DMS114 treated with DMSO at 0.1 percent for 48 hours (cell line): ENCODE results near the gene NNMT.
A peak's percentile ranks its signal among the peaks of the same experiment; 100 is the strongest.
"Not testable (repeated sequence)": the region's sequence is repeated elsewhere in the genome, so short reads cannot be mapped to it uniquely, and the experiment has no call there.

Experiments
- DNase-seq: peaks from one replicate; lab custom pipeline; 2025; ENCODE audit not compliant: unreplicated experiment; lab: John Stamatoyannopoulos, UW

NNMT gene

DNA sequence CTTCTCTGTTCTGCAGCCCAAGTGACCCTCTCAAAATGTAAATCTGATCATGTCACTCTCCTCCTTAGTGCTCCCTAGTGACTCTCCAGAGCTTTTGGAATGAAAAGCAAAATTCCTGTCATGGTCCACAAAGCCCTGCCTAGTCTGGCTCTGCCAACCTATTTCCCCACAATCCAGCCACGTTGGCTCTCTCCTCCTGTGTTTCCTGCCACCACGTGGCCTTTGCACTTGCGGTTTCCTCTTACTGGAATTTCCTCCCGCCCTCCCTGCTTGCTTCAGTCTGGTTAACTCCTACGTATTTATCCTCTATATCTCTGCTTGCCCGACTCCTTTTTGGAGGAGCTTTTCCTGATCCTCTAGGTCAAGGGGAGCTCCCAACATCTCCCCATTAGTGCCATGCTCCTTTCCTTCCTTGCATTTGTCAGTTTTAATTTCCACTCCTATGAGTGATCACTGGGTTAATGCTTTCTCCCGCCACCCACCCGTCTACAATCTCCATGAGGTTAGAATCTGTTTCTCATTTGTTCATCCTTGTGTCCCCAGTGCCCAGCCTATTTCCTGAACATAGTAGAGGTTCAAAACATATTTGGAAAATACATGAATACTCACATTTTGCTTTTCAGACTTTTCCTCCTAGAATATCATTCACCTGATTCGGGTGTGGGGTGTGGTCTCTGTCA, 11.5 kb downstream of the NNMT start:
- DNase-seq: no peak

DNA sequence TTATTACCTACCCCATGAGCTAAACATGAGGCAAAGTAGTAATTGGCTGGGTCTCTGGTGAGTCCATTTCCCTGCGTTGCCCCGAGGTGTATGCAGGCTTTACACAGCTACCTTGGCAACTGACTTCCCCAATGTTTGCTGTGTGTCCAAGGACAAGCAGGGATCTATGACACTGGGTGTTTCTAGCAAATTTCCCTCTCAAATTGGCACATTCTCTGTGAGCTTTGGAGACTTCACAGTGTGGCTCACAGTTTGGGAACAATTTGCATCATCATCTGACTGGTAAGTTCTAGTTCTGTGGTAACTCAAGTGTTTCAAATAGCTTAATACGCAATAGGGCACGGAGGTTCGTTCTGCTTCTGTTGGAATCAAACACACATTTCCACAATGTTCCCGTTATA, 12.5 kb downstream of the NNMT start:
- no peak for DNase-seq

- no peak for DNase-seq
Observed at GRCh38 chr11:114309517-114309916, 13.3 kb downstream of the NNMT start.

- DNase-seq: no peak
Observed at GRCh38 chr11:114310095-114310494, 13.9 kb downstream of the NNMT start.

GRCh38 chr11:114311946-114312345, 15.7 kb downstream of the NNMT start:
- DNase-seq: no peak

DNA sequence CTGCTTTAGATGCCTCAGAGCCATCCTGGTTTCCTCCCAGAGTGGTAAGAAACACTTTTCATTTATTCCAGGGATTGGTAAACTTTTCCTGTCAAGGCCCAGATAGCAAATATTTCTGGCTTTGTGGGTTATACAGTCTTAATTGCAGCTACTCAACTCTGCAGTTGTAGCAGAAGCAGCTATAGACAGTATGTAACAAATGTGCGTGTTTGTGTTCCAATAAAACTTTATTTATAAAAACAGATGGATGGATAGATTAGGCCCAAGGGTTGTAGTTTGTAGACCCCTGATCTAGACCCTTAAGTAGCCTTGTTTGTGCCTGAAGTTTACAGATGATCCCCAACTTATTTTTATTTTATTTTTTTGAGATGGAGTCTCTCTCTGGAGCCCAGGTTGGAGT, 17.9 kb downstream of the NNMT start:
- no peak for DNase-seq

DNA sequence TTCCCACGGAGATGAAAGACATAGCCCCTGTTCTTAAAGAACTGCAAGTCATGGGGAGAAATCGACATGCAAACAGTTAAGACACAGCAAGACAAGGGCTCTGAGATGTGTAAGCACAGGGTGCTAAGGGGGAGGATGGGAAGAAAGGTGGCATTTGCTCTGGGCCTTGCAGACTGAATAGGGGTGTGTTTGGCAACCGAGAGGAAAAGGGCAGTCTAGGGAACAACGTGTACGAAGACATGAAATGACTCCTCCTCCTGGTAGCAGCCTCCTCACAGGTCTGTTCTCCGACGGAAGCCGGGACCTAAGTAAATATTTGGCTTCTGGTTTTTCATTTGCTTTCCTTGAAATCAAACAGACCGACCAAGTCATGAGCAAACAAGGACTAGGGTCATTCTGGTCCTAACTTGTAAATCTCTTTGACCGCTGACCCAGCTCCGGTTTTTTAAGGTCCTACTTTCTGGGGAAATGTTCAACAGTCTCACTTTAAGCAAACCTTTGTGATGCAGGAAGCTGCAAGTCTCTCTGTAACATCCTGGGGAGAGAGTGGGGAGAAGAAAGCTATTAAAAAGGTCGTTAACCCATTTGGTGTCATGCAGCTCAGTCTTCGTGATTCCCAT, 19.7 kb downstream of the NNMT start:
- DNase-seq: no peak

- no peak for DNase-seq
Observed at GRCh38 chr11:114316980-114317786, 21.0 kb downstream of the NNMT start.

DNA sequence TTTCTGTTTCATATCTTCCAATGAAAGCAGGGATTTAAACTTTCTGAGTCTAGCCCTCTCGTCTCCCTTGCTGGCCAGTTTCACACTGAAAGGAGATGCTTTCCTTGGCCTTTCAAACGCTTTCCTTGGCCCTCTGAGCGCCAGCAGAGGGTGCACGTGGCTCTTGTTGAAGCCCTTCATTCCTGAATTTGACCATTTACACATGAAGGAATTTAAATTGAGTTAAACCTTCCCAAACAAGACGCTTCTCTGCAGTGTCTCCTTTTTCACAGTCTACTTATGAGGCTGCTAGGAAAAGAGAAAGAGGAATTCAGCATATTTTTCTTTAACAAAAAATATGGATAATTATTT, 21.6 kb downstream of the NNMT start:
- DNase-seq: peak; percentile 0

DNA sequence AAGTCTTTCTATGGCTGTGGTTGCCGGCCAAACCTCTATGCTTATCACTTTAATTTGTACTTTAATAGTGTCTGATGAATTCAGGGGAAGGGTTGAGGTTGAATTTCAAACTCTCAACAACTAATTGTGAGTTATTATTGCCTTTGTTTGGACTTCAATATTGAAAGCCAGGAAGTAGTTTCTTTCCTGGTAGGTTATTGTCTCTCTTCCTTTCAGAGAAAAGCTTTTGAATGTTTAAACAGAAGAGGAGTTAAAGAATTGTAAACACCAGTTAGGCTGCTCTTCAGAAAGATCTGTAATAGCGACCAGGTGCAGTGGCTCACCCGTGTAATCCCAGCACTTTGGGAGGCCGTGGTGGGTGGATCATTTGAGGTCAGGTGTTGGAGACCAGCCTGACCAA, 22.2 kb downstream of the NNMT start:
- no peak for DNase-seq

DNA sequence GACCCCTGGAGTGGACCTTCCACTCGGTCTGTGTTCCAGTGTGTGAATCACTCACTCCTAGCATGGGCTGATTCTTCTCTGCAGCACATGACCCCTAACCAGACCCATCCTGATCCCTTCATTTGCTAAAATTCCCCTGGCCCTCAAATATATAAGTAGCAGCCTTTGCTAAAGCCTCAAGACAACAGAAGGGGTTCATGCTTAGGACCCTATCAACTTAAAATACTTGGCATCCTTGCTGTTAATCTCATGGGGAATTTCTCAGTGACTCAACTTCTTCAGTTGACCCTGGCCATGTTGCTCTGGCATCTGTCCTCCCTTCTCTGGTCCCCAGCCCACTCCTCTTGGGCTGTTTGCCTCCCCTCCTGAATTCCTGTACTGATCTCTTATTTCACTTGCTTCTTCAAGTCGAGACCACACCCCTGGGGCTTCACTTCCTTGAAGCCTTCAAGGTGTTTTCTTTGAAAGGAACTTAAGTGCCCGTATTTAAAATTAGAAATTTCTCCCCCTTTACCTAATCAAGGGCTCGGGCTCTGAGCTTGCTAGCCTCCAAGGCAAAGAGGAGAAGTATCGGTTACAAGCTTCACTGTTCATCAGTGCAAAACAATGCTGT, 23.6 kb downstream of the NNMT start:
- no peak for DNase-seq

GRCh38 chr11:114321621-114322257, 25.5 kb downstream of the NNMT start:
- no peak for DNase-seq

DNA sequence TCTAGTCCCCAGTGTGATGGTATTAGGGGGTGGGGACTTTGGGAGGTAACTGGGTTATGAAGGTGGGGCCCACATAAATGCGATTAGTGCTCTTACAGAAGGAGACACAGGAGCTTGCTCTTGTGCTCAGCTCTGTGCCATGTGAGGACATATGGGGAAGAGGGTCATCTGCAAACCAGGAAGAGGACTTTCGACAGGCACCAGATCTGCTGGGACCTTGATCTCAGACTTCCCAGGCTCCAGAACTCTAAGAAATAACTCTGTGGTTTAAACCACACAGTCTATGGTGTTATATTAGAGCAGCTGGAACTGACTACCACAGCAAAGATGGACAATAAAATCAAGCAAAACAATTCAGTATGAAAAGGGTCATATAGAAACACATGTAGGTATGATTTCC, 26.7 kb downstream of the NNMT start:
- DNase-seq: no peak

DNA sequence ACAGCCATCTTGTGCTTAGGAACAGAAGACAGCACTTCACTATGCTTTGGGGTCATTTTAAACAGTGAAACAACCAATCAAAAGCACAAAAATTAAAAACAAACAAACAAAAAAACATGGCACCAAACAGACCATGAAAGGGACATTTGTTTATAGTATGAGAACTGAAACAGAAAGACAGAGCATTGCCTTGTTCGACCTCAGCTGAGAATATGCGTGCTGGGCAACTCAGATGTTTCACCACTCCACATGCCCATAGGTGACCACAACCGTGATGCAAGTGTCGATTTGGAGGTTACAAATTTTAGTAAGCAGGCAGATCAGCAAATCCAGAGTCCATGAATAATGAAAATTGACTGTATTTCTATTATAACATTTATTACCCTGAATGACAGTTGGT, 30.0 kb downstream of the NNMT start:
- DNase-seq: no peak

DNA sequence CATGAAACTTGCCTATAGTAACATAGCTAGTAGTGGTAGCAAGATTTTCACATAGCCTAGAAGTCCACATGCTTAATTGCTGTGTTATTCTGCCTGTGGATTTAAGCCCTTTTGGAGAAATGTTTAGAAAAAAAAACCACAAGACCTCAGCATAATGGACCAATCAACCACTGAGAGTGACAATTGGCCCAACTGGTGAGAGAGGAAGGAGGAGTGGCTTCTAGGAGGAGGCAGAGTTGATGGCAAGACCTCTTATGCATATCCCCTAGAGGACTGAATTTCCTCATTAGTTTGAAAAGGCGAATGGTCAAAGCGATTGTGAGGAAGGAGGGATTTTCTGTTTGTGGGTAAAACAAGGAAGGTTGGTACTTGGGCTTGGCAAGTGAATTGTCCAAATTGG, 30.6 kb downstream of the NNMT start:
- no peak for DNase-seq

GRCh38 chr11:114330373-114330772, 34.2 kb downstream of the NNMT start:
- no peak for DNase-seq

GRCh38 chr11:114340311-114341131, 44.3 kb downstream of the NNMT start:
- DNase-seq: peak; percentile 35

GRCh38 chr11:114341667-114342066, 45.5 kb downstream of the NNMT start:
- not testable (repeated sequence) for DNase-seq

DNA sequence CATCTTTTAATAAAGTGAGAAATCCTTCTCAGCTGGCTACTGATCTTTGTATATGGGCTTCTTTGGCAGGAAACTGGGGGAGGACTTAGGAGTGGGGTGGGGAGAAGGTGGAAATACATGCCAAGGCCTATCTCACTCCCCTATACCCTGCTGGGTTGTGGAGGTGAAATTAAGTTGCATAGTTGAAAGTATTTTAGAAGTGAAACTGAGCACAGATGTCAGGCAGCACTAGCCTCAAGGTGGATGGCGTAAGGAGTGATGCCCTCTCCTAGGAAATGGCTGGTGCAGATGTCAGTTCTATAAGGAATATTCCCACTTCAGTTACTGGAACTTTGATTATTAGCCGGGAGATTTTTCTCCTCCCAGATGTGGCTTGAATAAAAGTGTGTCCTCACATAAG, 46.3 kb downstream of the NNMT start:
- no peak for DNase-seq

- DNase-seq: no peak
Observed at GRCh38 chr11:114343020-114343419, 46.8 kb downstream of the NNMT start.

GRCh38 chr11:114343493-114343892, 47.3 kb downstream of the NNMT start:
- DNase-seq: no peak
